GM21526 (cell line): ENCODE data around the gene IL12B.
"Not testable (repeated sequence)": the region's sequence is repeated elsewhere in the genome, so short reads cannot be mapped to it uniquely, and the experiment has no call there.

Experiments
- ATAC-seq: cut with Tn5 transposase; IDR thresholded peaks from one replicate; pipeline ENCODE4 v1.9.1; 2021; ENCODE audit warnings: moderate library complexity; ENCODE audit not compliant: unreplicated experiment, low FRiP score

The IL12B gene

DNA sequence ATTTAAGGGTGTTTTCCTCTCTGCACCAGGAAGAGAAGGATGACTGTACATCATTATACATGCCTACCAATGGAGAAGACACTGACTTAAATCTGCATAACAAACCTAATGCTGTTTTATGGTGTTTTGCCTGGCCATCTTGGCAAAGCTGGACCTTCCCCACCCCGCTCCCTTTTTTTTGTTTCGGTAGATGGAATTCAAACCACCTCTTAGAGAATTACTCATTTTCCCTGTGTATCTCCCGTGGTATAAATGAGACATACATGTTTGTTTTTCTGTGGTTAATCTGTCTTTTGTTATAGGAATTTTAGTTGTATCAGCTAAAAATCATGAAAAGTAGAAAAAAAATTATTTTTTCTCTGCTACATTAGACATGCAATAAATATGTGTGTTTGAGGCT is 28.8 kb downstream of the IL12B start:
- no peak for ATAC-seq

DNA sequence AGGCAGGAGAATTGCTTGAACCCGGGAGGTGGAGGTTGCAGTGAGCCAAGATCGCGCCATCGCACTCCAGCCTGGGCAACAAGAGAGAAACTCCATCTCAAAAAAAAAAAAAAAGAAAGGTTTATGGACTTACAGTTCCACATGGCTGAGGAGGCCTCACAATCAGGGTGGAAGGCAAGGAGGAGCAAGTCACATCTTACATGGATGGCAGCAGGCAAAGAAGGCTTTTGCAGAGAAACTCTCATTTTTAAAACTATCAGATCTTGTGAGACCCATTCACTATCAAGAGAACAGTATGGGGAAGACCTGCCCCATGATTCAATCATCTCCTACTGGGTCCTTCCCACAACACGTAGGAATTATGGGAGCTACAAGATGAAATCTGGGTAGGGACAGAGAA is 33.0 kb downstream of the IL12B start:
- ATAC-seq, result not testable (repeated sequence)

DNA sequence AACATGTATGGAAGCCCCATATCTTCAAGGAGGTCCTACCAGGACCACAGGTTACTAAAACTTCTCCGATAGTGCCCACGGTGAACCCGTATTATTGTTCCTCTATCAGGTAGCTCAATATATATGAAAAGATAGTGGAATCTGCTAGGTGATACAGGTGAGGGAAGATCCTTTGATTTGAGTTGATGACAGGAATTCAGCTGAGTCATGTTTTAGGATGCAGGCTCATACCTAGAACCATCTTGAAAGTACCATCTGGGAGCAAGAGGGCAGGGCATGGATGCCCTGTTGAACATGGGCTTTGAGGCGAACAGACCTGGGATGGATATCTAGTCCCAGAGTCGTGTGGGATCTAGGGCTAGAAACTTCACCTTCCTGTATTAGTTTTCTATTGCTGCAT is 35.4 kb downstream of the IL12B start:
- ATAC-seq, result no peak

DNA sequence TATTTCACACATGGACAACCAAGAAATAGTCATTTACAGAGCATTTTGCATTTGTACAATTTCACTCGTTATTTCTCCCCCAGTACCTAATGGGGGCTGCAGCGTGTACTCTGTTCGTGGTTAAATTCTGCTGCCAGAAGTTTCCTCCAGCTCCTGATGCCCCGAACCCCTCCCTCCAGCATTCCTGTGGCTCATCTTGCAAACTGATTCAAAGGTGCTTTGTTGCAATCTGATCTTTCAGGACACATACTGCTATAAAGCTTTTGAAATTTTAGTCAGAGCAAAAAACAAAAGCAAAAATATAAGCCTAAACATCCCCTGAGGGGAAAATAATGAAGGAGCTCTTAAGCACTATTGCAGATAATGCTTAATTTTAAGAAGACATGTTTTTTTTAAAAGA is 39.5 kb downstream of the IL12B start:
- ATAC-seq, result no peak

DNA sequence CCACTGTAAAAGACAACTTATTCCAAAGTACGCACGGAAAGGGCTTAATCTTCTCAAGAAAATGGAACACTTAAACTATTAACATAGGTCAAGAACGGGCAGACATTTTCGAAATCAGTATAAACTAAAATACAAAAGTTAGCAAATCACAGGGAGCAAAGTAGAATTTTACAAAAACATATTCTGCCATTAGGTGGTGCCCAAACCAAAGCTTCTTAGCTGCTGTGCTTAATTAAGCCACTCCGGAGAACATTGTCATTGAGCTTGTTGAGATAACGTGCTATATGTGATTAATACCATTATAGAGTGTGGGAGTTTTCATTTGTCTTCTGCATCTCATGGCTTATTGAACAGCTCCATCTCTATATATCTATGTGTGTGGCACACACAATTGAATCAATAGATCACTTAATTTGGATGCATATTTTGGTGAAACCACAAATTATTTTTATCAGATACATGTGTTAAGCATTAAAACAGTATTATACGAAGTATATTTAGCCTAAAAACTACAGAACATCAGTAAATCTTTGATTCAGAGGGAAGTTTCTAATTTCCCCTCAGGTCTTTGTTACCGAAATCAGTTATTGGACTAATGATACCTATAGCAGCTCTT is 43.8 kb downstream of the IL12B start:
- ATAC-seq, result no peak

DNA sequence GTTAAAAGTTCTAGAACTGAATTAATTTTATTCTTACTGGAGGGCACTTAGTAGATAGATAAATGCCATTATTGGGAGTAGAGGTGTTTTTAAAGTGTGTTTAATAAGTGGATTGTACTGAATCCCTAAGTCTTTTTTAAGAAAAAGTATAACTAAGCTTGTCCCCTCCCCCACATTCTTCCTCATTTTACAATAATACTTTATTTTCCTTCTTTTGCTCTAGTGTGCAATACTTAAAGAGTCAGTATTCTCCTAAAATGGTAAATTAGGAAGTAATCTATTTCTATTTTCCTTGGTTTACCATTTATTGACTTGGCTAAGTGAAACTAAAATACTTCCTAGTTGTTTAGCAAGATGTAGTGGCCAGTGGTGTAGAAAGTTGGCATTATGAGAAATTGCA is 55.6 kb downstream of the IL12B start:
- no peak for ATAC-seq

DNA sequence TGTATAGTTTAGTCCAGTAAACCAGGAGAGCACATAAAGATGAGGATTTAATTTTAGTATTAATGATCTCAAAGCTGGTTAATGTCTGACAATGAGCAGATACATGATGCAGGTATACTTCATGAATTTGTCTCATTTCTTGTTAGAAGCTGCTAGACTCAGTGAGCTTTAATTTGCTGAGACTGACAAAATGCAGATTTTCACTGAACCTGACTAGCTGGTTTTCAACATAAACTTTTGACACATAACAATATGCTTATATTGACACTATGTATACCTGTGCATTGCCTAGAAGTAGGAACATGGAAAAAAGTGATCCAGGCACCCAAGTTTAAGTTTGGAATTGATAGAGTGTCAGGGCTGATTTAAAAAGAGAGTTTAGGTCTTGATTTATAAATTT is 56.4 kb downstream of the IL12B start:
- ATAC-seq, result no peak

DNA sequence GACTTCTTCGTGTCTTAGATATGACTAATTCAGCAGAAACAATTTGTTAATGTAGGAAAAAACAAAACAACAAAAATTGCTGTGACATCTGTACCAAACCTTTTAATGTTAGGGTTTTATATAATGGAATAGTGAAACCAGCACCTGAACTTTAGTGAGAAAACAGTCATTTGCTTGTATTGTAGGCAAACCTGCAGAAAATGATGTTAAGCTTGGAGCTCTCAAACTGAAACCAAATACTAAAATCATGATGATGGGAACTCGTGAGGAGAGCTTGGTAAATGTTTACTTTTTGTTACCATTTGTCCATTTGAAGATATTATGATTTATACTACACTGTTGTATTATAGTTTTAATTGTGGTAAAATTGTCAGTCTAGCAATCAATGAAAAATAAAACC is 60.6 kb downstream of the IL12B start:
- ATAC-seq, result no peak

DNA sequence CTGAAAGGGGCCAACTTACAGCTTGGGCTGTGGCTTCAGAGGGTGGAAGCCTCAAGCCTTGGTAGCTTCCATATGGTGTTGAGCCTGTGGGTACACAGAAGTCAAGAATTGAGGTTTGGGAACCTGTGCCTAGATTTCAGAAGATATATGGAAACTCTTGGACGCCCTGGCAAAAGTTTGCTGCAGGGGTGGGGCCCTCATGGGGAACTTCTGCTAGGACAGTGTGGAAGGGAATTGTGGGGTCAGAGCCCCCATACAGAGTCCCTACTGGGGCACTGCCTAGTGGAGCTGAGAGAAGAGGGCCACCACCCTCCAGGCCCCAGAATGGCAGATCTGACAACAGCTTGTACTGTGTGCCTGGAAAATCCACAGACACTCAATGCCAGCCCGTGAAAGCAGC is 63.5 kb downstream of the IL12B start:
- not testable (repeated sequence) for ATAC-seq
